GM19238 (cell line): ENCODE measurements around the gene SEPTIN8.

Source experiments
- DNase-seq: peaks from one replicate; pipeline ENCODE4 v3.0.0; 2011; ENCODE audit warnings: low spot score; ENCODE audit not compliant: insufficient read length

SEPTIN8 gene

DNA sequence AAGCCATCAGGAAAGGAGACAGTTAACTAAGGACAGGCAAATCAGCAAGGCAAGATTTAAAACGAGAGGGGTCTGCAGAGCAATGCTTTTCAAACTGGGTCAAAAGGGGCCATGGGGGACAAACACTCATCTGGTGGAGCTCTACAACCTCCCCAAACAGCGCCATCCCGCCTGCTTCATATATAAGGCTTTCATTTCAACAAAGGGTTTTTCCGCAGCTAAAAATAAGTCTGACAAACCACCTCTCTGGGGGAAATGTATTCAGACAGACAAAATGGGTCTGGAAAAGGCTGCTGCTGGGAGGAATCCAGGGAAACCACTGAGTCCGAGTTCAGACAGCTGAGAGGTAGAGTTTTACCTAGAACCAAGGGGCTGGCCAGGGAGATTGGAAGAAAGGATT is 8.3 kb upstream of the SEPTIN8 start:
- no peak for DNase-seq

DNA sequence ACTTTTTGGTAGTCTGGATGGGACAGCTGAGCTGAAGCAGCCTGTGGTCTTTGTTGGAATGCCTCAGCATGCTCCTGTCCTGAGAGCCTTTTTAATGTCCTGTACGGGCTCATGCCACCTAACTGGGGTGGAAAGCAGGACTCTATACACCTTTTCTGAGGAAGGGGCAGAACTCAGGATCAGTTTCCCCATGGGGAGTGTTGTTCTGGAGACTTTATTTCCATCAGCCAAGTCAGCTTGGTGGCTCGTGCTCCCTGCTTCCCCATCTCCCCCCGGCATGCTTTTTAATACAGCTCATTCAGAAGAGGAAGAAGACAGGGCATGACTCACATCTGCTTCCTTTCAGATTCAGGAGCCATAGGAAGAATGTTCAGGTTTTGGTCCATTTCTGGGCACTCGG is 5.1 kb upstream of the SEPTIN8 start:
- no peak for DNase-seq

DNA sequence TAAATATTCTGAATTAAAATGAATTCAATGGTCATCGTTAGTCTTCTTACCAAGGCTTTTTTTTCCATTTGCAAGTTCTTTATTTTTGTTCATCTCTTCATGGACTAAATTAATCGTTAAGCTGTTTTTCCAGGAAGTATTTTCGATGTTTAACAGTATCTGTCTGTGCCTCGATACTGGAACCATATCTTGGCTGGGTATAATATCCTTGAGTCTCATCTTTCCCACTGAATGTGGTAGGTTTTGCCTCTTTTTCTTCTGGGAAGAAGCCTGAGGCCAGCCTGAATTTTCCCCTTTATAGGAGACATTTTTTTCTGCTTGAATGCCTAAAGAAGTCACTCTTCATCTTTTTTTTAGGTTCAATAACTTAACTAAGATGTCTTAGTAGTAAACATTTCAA is 4.0 kb upstream of the SEPTIN8 start:
- no peak for DNase-seq

DNA sequence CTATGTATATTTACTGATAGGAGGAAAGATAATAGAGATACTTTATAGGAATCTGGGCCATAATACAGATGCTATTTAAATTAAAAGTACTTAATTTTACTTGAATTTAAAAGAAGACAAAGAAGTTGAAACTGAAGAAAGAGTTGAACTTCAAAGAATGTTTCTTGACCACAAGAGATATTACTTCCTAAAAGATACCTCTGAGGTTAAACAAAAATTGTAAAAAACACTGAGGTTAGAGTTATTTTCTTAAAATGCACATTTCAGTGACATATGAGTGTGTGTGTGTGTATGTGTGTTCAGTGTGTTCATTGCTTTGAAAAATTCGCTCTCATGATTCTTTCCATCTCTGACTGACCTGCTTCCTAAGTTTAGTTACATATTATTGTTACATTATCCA is 3.5 kb upstream of the SEPTIN8 start:
- DNase-seq = no peak

DNA sequence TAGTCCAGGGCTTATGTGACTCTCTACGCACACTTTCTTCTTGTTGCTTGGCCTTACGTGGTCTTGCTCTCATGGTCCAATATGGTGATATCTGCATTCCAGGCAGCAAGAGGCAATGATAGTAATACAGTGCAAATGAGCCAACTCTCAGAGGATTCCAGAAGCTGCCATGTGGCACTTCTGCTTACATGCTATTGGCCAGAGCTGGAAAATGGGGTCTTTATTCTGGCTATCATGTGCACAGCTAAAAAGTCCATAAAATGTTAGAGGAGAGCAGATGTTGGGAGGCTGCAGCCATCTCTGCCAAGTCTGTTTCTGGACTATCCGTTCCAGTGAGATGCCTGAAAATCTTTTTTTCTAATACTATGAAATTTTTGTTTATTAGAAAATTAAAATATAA is 2.9 kb upstream of the SEPTIN8 start:
- no peak for DNase-seq

DNA sequence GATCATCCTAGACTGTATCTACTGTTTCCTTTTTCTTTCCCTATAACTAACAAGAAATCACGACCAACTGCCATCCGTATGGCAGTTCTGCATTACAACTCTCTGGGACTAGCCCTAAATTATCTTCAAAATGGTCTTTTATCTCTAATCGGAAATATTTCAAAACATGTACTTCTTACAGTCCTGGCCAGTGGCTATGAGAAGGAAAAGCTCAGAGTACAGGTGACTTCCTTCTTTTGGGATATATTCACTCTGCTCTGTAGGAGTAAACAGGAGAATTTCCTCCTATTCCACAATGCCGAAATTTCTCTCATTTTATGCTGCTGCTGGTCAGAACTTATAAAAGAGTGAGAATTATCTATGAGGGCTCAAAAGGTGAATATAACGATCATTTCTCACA is 1.8 kb upstream of the SEPTIN8 start:
- DNase-seq = no peak

DNA sequence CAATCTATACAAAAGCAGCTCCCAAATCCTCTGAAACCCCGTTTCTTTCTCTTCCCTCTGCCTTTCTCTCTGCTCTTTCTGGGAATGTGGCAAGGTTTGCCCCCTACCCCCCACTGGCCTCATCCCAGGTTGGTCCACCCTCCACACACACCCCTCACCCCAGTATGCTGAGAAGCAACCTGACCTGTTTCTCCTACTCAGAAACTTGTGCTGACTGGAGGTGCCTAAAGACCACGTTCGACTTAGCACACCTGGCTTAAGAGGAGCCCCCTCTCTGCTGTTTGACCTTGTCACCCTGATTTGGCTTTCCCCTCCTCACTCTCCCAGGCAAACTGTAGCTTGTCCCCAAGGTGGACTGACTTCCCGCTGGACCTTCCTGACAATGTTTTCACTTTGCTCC is 1.1 kb upstream of the SEPTIN8 start:
- DNase-seq = no peak

DNA sequence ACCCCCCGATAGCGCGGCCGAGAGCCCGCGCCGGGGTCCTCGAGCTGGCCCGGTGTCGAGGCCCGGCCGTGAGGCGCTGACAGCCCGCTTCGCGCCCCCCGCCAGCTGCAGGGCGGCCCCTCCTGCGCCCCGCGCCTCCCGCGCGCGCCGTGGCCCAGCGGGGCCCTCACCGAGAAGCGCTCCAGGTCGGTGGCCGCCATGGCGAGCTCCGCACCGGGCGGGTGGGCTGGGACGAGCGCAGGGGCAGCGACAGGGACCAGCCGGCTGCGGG is 166 bp downstream of the SEPTIN8 start:
- no peak for DNase-seq

DNA sequence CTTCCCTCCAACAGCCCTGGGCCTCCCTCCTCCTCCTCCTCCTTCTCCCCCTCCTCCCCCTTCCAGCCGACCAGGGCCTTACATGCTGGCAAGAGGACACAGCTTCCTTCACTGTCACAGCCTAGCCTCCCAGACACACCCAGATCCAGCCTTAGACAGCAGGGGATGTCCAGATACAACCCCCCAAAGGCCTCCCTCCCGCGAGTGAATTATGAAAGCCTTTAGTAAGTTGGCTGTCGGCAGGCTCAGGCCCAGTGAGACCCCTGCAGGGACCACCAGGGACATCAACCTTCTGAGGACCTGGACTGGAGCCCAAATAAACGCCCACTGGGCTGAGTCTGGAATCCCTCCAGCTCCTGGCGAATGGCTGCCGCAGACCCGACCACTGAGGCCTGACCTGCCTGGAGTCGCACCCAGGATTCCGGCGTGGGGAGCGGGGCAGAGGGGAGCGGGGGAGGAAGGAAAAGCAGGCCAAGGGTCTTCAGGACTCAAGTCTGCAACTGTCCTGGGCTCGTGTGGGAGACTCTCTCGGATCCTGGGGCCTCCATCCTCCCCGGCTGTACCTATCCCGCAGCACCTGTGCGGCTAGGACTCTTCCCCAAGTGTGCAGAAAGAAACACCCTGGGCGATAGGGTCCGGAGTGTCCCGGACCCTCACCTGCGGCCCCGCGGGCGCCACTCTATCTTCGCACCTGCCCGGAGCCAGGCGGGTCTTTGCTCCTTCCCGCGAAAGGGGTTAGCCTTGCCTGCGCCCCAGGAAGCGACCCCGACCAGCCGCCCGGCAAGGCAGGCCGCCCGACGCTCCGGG is 705 bp downstream of the SEPTIN8 start:
- peak; percentile 28 for DNase-seq

DNA sequence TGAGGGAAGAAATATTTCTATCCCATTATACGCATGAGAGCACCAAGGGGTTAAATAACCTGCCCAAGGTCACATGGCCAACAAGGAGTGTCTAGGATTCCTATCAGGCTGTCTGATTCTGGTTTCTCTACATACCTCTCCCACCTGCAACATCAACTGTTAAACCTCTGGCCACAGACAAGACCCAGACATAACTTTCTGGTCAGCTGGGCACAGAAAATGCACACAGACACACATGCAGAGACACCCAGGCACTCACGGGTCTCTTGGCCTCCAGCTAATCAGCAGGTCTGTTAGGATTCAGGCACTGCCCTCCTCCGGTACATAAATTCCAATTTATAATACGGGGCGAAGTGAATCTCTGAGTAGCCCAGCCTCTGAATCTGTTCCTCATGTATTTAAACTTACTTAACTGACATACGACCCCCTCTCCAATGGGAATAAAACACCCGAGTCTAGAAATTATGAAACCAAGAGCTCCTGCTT is 1.5 kb downstream of the SEPTIN8 start:
- DNase-seq = no peak

DNA sequence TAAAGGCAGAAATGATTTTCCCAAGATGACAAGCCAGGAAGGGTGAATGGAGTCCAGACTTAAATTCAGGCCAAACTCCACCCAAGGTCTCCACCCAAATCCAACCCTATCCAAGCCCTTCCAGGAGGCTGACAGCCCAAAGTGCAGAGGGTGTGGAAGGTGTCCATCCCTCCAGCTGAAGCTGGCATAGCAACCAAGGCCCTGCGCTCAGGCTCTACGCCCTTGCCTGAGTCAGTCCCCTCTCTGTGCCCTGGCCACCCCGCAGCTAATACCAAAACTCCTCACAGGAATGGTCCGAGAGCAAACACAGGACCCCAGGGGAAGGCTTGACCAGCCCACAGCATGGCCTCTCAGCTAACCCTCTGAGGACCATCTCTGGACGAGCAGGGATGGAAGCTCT is 2.1 kb downstream of the SEPTIN8 start:
- DNase-seq = no peak

DNA sequence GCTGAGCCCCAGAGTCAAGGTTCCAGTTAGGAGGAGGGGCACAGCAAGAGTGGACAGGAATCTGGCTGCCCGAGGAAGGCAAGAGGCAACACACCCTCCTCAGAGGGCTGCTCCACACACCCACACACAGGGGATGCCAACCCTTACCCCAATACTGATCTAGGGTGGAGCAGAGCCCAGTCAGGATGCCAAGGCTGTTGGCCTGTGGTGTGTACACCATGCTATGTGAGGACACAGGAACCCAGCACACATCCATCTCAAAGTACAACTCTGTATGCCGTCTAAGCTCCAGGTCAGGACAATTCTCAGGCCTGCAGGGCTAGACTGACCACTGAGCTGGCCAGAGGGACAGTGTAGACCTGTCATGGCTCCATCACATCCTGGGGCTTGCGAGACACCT is 2.6 kb downstream of the SEPTIN8 start:
- no peak for DNase-seq

DNA sequence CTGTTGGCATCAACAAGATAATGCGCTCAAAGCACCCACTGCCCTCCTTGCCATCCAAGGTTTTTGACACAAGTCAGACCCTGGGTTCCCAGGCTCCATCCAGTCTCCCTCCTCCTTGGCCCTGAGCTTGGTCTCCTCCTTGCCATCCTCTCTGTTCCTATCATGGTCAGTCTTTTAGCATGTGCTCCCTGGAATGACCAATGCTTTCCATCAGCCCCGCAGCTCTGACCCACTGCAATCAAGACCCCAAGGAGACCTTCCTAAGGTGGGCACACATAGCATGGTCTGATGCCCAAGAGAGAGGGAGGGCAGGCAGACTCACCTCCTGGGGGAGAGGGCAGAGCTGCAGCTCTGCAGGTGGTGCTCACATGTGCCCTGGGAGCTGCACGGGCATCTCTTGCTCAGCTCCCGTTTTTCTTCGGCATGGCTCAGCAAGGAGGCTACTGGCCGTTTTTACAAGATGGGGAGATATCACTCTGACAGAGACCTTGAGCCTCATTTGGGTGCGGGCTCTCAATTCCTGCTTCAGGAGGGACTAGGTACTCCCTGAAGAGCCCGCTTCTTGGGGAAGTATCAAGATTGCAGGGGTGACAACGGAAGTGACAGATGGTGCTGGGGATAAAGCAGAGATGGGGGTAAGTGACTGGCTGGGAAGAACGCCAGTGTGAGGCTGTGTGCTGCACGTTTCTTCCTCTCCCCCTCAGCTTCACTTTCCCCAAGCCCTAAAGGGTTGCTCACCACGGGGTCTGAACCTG is 3.3 kb downstream of the SEPTIN8 start:
- DNase-seq = no peak

DNA sequence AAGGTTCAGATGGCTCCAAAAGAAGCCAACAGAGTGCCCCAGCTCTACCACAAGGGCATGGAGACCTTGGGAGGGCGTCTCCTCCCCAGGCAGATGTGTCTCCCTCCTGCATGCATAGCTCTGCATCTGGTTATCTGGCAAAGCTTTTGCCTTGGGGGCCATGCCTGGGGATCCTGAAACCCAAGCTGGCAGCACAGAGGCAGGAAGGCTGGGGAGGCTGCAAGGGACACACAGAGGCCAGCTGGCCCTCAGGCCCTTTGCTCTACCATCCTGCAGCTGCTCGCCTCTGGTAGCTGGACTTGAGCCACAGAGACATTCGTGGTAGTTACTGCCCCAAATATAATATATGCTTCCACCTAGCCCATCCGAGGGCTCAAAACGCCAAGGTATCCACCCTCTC is 3.9 kb downstream of the SEPTIN8 start:
- DNase-seq = no peak

DNA sequence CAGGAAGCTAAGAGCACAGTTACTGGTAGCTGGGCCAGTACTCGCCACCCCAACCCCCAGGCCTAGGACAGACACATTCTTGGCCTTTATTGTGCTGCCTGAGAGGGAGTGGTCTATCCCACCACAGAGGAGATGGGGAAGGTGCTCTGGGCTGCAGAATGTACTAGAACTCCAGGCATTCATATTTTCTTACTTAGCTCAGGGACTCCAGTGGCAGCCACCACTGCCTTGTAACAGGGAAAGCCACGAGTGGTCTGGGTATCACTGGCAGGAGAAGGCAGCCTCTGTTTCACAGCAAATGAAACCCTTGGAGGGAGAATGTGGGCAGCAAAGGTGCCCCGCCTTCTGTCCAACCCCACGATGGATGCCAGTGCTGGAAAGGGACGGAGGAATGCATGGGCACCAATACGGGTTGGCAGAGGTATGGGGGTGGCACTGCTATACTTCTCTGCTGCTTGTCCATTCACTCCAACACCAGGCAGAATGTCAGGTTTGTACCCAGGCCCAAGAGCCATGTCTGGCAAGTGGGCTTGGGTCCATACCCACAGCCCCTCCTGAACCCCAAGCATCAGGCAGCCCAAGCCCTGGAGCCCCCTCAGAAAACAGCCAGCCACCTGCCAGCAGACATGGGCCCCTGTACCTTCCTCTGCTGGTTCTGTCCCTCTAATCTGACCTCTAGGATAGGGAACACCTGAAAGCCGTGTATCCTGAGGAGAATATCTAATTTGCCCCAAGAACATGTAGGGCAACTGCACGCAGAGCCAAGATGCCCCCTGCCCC is 4.6 kb downstream of the SEPTIN8 start:
- no peak for DNase-seq

DNA sequence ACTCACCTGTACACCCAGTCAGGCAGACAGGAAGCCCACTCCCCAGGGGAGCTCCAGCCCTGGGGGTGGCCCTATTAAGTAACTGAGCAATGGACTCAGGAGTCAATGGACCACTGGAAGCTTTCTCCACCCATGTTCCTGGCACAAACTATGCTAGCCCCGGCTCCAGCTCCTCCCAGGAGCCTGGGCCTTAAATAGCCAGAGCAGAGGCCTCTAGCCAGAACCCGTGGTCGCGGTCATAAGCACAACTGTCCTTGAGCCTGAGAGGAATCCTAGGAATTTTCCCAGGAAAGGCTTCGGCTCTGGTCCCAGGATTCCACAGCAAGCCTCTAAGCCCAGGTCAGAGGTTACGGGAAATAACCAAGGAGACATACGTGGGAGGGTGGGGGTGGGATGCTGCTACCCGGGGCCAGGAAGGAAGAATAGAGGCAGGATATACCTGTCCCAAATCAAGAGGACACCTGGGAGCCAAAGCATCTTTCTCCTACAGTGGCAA is 5.5 kb downstream of the SEPTIN8 start:
- DNase-seq = no peak

DNA sequence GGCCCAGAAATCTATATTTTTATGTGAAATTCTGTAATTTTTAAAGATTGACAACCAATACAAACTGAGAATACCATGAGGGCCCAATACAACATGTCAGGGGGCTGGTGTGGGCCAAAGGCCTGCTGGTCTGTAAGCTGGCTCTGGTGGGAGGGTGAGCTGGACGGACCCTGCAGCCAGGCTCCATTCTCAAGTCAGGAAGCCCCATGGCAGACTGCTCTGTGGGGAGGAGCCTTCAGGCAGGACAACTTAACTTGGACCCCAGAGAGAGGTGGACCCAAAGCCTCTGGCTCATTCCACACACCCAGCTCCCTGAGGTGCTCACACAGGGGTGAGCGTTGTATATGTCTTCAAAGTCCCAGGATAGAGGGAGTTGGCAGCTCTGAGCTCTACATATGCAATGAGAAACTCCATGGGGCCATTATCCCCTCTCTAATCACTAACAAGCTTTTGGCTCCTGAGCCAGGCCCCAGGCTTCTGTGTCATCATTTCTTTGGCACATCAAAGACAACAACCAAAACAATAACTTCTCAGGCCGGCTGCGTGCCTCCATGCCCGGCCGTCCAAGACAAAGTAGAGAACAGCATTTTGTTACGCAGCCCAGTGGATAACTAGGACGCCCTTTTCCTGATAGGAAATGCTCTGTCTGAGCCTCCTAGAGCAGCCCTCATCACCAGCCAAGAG is 6.4 kb downstream of the SEPTIN8 start:
- DNase-seq = no peak

DNA sequence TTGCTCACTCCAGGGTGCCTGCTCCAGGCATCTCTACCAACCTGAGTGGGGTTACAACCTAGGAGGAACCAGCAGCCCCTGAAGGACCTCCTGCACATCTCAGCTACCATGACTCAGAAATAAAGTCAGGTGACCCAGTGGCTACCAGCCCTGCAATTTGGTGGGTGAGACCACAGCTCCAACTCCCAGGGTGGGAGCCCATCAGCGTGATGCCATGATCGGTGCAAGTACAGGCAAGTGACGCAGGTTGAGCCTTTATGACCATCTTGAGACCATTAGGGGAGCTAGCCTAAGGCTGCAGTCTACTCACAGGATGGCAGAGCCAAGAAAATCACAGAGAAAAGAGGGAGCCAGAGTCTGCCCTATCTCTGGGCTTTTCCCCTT is 8.6 kb downstream of the SEPTIN8 start:
- DNase-seq = no peak

DNA sequence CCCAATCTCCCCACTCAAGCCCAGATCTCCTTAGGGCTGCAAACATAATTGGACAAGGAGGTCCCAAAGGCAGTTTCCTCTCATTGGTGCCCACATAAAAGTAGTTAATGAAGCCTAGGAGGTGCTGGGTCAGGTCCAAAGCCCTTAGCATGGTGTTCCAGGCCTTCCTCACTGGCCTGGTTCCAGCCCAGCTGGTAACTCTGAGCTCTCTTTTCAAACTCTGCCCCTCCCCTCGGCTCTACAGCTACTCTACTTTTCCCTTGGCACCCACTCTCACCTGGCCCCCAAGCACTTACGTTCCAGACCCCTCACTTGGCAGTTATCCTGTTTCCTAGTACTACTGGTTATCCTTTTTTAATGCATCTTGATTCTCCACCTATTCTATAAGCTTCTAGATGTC is 9.9 kb downstream of the SEPTIN8 start:
- no peak for DNase-seq

DNA sequence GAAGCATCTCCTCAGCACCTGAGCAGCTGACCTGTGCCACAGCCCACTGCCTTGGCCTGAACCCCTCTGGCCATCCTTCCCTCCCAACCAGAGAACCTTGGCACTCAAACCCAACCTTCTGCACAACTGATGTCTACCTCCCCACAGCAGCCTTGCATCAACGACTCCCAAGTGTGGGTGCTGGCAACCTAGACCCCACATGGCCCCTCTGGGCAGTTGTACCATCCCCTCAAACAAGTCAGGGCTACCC is 10.3 kb downstream of the SEPTIN8 start:
- DNase-seq = no peak

DNA sequence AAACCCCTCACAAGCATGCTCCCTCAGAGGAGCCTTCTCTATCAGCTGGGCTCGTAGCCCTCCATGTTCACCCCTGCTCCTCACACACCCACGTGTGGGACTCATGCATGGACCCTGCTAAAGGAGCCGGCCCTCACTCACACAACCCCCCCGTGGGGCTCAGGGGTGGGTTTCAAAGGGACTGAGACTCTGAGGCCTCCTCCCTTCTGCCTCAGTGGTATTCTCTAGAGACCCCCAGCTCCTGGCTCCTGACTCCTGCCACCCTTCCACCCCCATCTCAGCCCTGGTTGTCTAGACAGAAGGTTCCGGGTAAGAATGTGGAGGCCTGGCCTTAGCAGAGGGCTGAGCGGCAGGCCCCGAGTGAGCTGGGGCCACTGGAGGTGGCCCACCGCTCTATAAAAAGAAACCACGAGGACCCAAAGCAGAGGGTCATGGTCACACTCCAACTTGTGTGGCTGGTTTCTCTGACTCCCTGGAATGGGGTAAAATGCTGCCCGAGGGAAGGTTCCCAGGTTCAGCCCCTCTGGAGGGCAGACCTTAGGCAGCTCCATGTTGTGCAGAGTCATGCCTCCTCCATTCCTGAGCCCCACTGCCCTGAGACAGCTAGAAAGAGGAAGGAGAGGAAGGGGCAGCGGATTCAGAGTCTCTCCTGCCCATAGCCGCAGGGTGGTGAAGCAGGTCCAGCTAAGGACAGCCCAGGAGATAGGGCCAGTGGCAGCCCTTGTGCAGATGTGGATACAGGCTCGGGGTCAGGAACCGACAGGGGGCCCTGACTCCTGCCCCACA is 10.8 kb downstream of the SEPTIN8 start:
- no peak for DNase-seq
